IMR-90 (cell line): Measurements from ENCODE around the gene AMN. TPM values are rescaled to one million over a fixed set of nuclear protein-coding genes. Genes with fewer than 3 reads are reported as not detected.

ENCODE experiments used
- ATAC-seq: fragments of 200-7000 bp; cut with Tn5 transposase; 2 replicates; pipeline ENCODE4 v1.9.1; 2020; ENCODE audit warnings: low read depth, mild to moderate bottlenecking, moderate library complexity
- BruUV-seq: library from RNA; stranded (reverse); fragments of 400-500 nt; replicated peaks from 2 replicates; lab custom pipeline; 2021; lab: Mats Ljungman, UMichigan
- CTCF ChIA-PET: fragments of 300-600 bp; formaldehyde crosslinking; extraction: SDS; loops from one replicate; lab custom pipeline; 2021; ENCODE audit warnings: antibody characterized with exemption; lab: Yijun Ruan, JAX
- POLR2A ChIA-PET: fragments of 300-600 bp; sonication (Branson Sonifier 250); formaldehyde crosslinking; loops from one replicate; lab custom pipeline; 2022; ENCODE audit warnings: antibody characterized with exemption; ENCODE audit not compliant: unreplicated experiment; lab: Charles Lee
- DNase-seq: peaks from one replicate; pipeline ENCODE4 v3.0.0; 2013
- H2AFZ ChIP-seq: replicated peaks from 2 replicates; pipeline ENCODE3; 2013; ENCODE audit warnings: low read length, mild to moderate bottlenecking; ENCODE audit not compliant: poor library complexity
- H2AK5ac ChIP-seq: 2 replicates; pipeline ENCODE4 v1.6.1; 2013; ENCODE audit warnings: low read depth, low read length, inconsistent platforms
- H2AK9ac ChIP-seq: replicated peaks from 2 replicates; pipeline ENCODE3; 2013; ENCODE audit warnings: mild to moderate bottlenecking, low read depth, low read length, moderate library complexity; ENCODE audit not compliant: poor library complexity
- H2BK120ac ChIP-seq: 2 replicates; pipeline ENCODE4 v1.6.1; 2013; ENCODE audit warnings: low read depth, low read length, inconsistent platforms
- H2BK15ac ChIP-seq: 3 replicates; pipeline ENCODE4 v1.6.1; 2013; ENCODE audit warnings: low read depth, low read length, inconsistent platforms
- H2BK20ac ChIP-seq: 2 replicates; pipeline ENCODE4 v1.6.1; 2013; ENCODE audit warnings: low read depth, mild to moderate bottlenecking, inconsistent platforms, low read length, moderate library complexity
- H2BK5ac ChIP-seq: 2 replicates; pipeline ENCODE4 v1.6.1; 2013; ENCODE audit warnings: mild to moderate bottlenecking, low read depth, low read length, inconsistent platforms; ENCODE audit not compliant: poor library complexity, severe bottlenecking
- H3K14ac ChIP-seq: replicated peaks from 2 replicates; pipeline ENCODE4 v1.6.1; 2013; ENCODE audit warnings: low read depth, low read length, inconsistent platforms
- H3K18ac ChIP-seq: 2 replicates; pipeline ENCODE4 v1.6.1; 2013; ENCODE audit warnings: low read depth, low read length, control low read depth
- H3K23ac ChIP-seq: 2 replicates; pipeline ENCODE4 v1.6.1; 2013; ENCODE audit warnings: low read depth, low read length, inconsistent platforms
- H3K27ac ChIP-seq: 2 replicates; pipeline ENCODE4 v1.5.1; 2013; ENCODE audit warnings: mild to moderate bottlenecking, control low read depth, low read length; ENCODE audit not compliant: insufficient read depth
- H3K27me3 ChIP-seq: 2 replicates; pipeline ENCODE4 v1.6.1; 2013; ENCODE audit warnings: low read length; ENCODE audit not compliant: control insufficient read depth, insufficient read depth
- H3K36me3 ChIP-seq: 2 replicates; pipeline ENCODE4 v1.6.1; 2013; ENCODE audit warnings: low read length, mixed read lengths; ENCODE audit not compliant: control insufficient read depth, insufficient read depth
- H3K4ac ChIP-seq: 2 replicates; pipeline ENCODE4 v1.6.1; 2013; ENCODE audit warnings: low read depth, low read length, inconsistent platforms
- H3K4me1 ChIP-seq: 2 replicates; pipeline ENCODE4 v1.6.1; 2013; ENCODE audit warnings: low read length, mixed read lengths; ENCODE audit not compliant: control insufficient read depth, insufficient read depth
- H3K4me2 ChIP-seq: 2 replicates; pipeline ENCODE4 v1.6.1; 2013; ENCODE audit warnings: low read depth, mild to moderate bottlenecking, control low read depth, low read length, moderate library complexity
- H3K4me3 ChIP-seq: 2 replicates; pipeline ENCODE4 v1.5.1; 2013; ENCODE audit warnings: low read depth, mild to moderate bottlenecking, control low read depth, low read length, moderate library complexity; ENCODE audit not compliant: insufficient read depth
- H3K56ac ChIP-seq: 2 replicates; pipeline ENCODE4 v1.6.1; 2013; ENCODE audit warnings: low read length, inconsistent platforms; ENCODE audit not compliant: insufficient read depth; ENCODE audit errors: extremely low read depth
- H3K79me1 ChIP-seq, 2 experiments: 2 replicates each; pipeline ENCODE4 v1.6.1; 2013; ENCODE audit warnings: low read length in 2 of 2, inconsistent platforms in 1 of 2, low read depth in 1 of 2
- H3K9ac ChIP-seq: 2 replicates; pipeline ENCODE4 v1.6.1; 2013; ENCODE audit warnings: low read depth, low read length, control low read depth
- H3K9me1 ChIP-seq: 2 replicates; pipeline ENCODE4 v1.6.1; 2013; ENCODE audit warnings: low read length, inconsistent platforms; ENCODE audit not compliant: insufficient read depth
- H3K9me3 ChIP-seq: 2 replicates; pipeline ENCODE4 v1.6.1; 2013; ENCODE audit warnings: low read length; ENCODE audit not compliant: control insufficient read depth, insufficient read depth
- H4K20me1 ChIP-seq: 2 replicates; pipeline ENCODE4 v1.6.1; 2013; ENCODE audit warnings: low read length, inconsistent platforms; ENCODE audit not compliant: insufficient read depth
- H4K5ac ChIP-seq: 2 replicates; pipeline ENCODE4 v1.6.1; 2013; ENCODE audit warnings: mild to moderate bottlenecking, low read depth, low read length, control low read depth
- H4K8ac ChIP-seq, 2 experiments: 2 replicates each; pipeline ENCODE4 v1.6.1; 2013; ENCODE audit warnings: low read depth in 2 of 2, low read length in 2 of 2, control low read depth in 1 of 2, inconsistent platforms in 1 of 2
- H4K91ac ChIP-seq: 2 replicates; pipeline ENCODE4 v1.6.1; 2013; ENCODE audit warnings: low read depth, low read length, inconsistent platforms; ENCODE audit not compliant: insufficient read depth
- BHLHE40 ChIP-seq: fragments of 150-350 bp; IDR thresholded peaks from 2 replicates; pipeline ENCODE4 v1.6.1; 2016; ENCODE audit warnings: mild to moderate bottlenecking, low read depth, low read length
- CEBPB ChIP-seq: IDR thresholded peaks from 2 replicates; pipeline ENCODE4 v1.6.1; 2012; ENCODE audit warnings: low read depth, low read length, improper control_type of control experiment
- CTCF ChIP-seq: conservative IDR thresholded peaks from 2 replicates; pipeline ENCODE4 v1.5.1; 2012; ENCODE audit warnings: mild to moderate bottlenecking, low read depth, low read length, improper control_type of control experiment
- ELK1 ChIP-seq: fragments of 150-350 bp; IDR thresholded peaks from 2 replicates; pipeline ENCODE4 v1.6.1; 2016; ENCODE audit warnings: low read depth, mild to moderate bottlenecking, low read length, moderate library complexity, borderline replicate concordance
- MAZ ChIP-seq: IDR thresholded peaks from 2 replicates; pipeline ENCODE4 v1.6.1; 2012; ENCODE audit warnings: low read depth, mild to moderate bottlenecking, low read length, improper control_type of control experiment, moderate library complexity, borderline replicate concordance
- MXI1 ChIP-seq: IDR thresholded peaks from 2 replicates; pipeline ENCODE4 v1.6.1; 2012; ENCODE audit warnings: low read depth, mild to moderate bottlenecking, low read length, moderate library complexity, borderline replicate concordance
- NFE2L2 ChIP-seq: fragments of 150-350 bp; IDR thresholded peaks from 2 replicates; pipeline ENCODE4 v1.6.1; 2016; ENCODE audit warnings: low read depth, mild to moderate bottlenecking, low read length
- RCOR1 ChIP-seq: IDR thresholded peaks from 2 replicates; pipeline ENCODE4 v1.6.1; 2012; ENCODE audit warnings: mild to moderate bottlenecking, low read length, improper control_type of control experiment; ENCODE audit not compliant: insufficient replicate concordance
- RFX5 ChIP-seq: IDR thresholded peaks from 2 replicates; pipeline ENCODE4 v1.8.0; 2012; ENCODE audit warnings: low read depth, mild to moderate bottlenecking, low read length, moderate library complexity
- USF2 ChIP-seq: fragments of 150-350 bp; IDR thresholded peaks from 2 replicates; pipeline ENCODE4 v1.6.1; 2017; ENCODE audit warnings: mild to moderate bottlenecking, antibody characterized with exemption, low read length, low read depth
- WGBS, 2 experiments: methylation state at CpG; one replicate each; pipeline versions ENCODE4 v1.1.5 to v1.1.7; 2013; ENCODE audit warnings: missing lambda C conversion rate in 2 of 2; ENCODE audit not compliant: insufficient read length in 1 of 2; ENCODE audit errors: extremely low coverage in 2 of 2; 5-methylcytosine and 5-hydroxymethylcytosine counted together
- dilution Hi-C: fragments of 300-500 bp; cut with HindIII; formaldehyde crosslinking; loops from one replicate; pipeline ENCODE4 v1.14.3; 2018; ENCODE audit warnings: low sequenced_read_pairs; ENCODE audit not compliant: unreplicated experiment
- in situ Hi-C: fragments of 300-500 bp; cut with MboI; formaldehyde crosslinking; loops from 3 replicates; pipeline ENCODE4 v1.14.3; 2019; ENCODE audit warnings: low sequenced_read_pairs, inconsistent platforms, mixed read lengths
- intact Hi-C: fragments of 100-400 bp; cut with micrococcal nuclease; formaldehyde crosslinking; loops from 2 replicates; pipeline ENCODE4 v1.10.0; 2022
- polyA plus RNA-seq, 3 experiments: library from polyadenylated mRNA; depleted of rRNA; stranded (reverse); fragments of >200 nt; gene quantifications; 2 replicates each; pipeline ENCODE4 v1.2.3, GENCODE V29; 2012; ENCODE audit warnings: low replicate concordance in 1 of 3
- total RNA-seq: library from RNA; depleted of rRNA; stranded (reverse); fragments of >200 nt; gene quantifications from 2 replicates; pipeline ENCODE4 v1.2.3, GENCODE V29; 2012

AMN gene
- total and polyA plus RNA-seq, 2 of the 4 experiments (the other 2 are of a cell fraction): under 0.01 to 0.24 TPM

- H4K8ac ChIP-seq: no peak overlapping the region
- in situ Hi-C loops: no loop called here
- H3K9me3 ChIP-seq: no peaks in the 10 kb centered on the region
- TF ChIP-seq NFE2L2: no peak
- TF ChIP-seq BHLHE40: no peak
- no peak for TF ChIP-seq MXI1
- no peak for TF ChIP-seq RFX5
- TF ChIP-seq CEBPB: no peak
- no peak for TF ChIP-seq USF2
- TF ChIP-seq RCOR1: no peak
- TF ChIP-seq CTCF: no peak
- no peak for TF ChIP-seq ELK1
- no peak for TF ChIP-seq MAZ
- H3K27me3 ChIP-seq: no peaks in the 10 kb centered on the region
- no peak overlapping the region for H4K5ac ChIP-seq
- no peak overlapping the region for H3K14ac ChIP-seq
- no peak overlapping the region for H3K9ac ChIP-seq
- H3K56ac ChIP-seq: no peak overlapping the region
- no peak overlapping the region for H2AFZ ChIP-seq
- no peak overlapping the region for H3K4ac ChIP-seq
- WGBS, 2 experiments: no CpG with 5 or more reads among the region's 2 CpGs
- ChIA-PET CTCF (interaction anchor here (0.7 kb wide), 1 partner anchor 172 kb away, joined by 4 read pairs; no protein-coding TSS in a partner anchor), POLR2A (no interaction called here)
- H2BK15ac ChIP-seq: no peak overlapping the region
- H3K79me1 ChIP-seq: peaks cover 0 to 12% of the 10 kb centered on the region in 2 experiments; a peak in 3 of 4 replicates
- H3K23ac ChIP-seq: no peak overlapping the region
- H4K91ac ChIP-seq: no peak overlapping the region
- no peak overlapping the region for H3K18ac ChIP-seq
- H2BK20ac ChIP-seq: no peak overlapping the region
- intact Hi-C loops: loop anchor here (5.0 kb wide), 1 partner anchor 38 kb away; no protein-coding TSS in a partner anchor
- H2AK5ac ChIP-seq: no peak overlapping the region
- no peak overlapping the region for H2AK9ac ChIP-seq
- no TSS peak for BruUV-seq
- no peak overlapping the region for H3K4me2 ChIP-seq
- ATAC-seq: no peak
- dilution Hi-C loops: no loop called here
- no peak overlapping the region for H3K4me3 ChIP-seq
- no peak overlapping the region for H2BK120ac ChIP-seq
- peaks cover 19% of the 10 kb centered on the region for H3K9me1 ChIP-seq
- H3K36me3 ChIP-seq: peaks cover 20% of the 10 kb centered on the region
- peak; percentile 8 for DNase-seq
- no peak overlapping the region for H3K27ac ChIP-seq
- peaks cover 8% of the 10 kb centered on the region for H3K4me1 ChIP-seq
- H4K20me1 ChIP-seq: no peaks in the 10 kb centered on the region
- H2BK5ac ChIP-seq: no peak overlapping the region
Measured at GRCh38 chr14:102875652-102876051, 46.8 kb upstream of the AMN start.
